BLaER1 (cell line): ENCODE results near the gene ITGB5.

Source experiments
- H3K27ac ChIP-seq: shearing (Covaris generic); formaldehyde crosslinking; 2 replicates; pipeline ENCODE4 v1.8.1; 2022
- H3K27me3 ChIP-seq: shearing (Covaris generic); formaldehyde crosslinking; 2 replicates; pipeline ENCODE4 v1.8.1; 2022
- H3K36me3 ChIP-seq: shearing (Covaris generic); formaldehyde crosslinking; 2 replicates; pipeline ENCODE4 v1.8.1; 2022
- H3K4me1 ChIP-seq: shearing (Covaris generic); formaldehyde crosslinking; 2 replicates; pipeline ENCODE4 v1.8.1; 2022
- H3K4me2 ChIP-seq: shearing (Covaris generic); formaldehyde crosslinking; 2 replicates; pipeline ENCODE4 v1.8.1; 2022
- H3K4me3 ChIP-seq: shearing (Covaris generic); formaldehyde crosslinking; 2 replicates; pipeline ENCODE4 v1.8.1; 2022
- H3K9ac ChIP-seq: shearing (Covaris generic); formaldehyde crosslinking; 2 replicates; pipeline ENCODE4 v1.8.1; 2022
- H3K9me3 ChIP-seq: shearing (Covaris generic); formaldehyde crosslinking; 2 replicates; pipeline ENCODE4 v1.8.1; 2022
- H4K20me1 ChIP-seq: shearing (Covaris generic); formaldehyde crosslinking; 2 replicates; pipeline ENCODE4 v1.8.1; 2022
- Cebpa-rat ChIP-seq: shearing (Covaris generic); IDR thresholded peaks from 2 replicates; pipeline ENCODE4 v1.8.1; 2022

The ITGB5 gene

DNA sequence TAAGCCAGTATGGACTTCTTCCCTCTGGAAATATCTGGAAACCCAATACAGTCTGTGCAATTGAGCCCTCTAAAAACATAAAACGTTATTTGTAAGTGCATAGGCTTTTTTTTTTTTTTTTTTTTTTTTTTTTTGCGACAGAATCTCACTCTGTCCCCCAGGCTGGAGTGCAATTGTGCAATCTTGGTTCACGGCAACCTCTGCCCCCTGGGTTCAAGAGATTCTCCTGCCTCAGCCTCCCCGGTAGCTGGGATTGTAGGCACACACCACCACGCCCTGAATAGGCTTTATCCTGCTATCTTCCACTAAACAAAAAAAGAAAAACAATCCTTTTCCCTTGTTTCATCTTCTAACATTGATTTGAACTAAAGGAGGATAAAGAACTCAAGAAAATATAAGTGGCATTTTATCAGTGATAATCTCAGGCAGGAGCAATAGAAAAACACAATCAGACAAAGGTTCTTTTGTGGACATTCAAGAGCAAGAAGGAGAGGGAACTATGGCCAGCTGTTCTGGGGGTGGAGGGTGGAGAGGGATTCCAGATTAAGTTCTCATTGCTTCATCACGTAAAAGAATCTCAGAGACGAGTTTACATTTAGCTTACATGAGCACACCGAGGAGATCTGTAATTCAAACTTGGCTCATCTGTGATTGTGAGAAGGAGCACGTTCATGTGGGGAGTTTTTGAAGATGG is 68.6 kb downstream of the ITGB5 start:
- Histone ChIP-seq H3K36me3 (no peaks in the 10 kb centered on the region), H3K9ac (no peak overlapping the region), H3K4me3 (no peak overlapping the region)

DNA sequence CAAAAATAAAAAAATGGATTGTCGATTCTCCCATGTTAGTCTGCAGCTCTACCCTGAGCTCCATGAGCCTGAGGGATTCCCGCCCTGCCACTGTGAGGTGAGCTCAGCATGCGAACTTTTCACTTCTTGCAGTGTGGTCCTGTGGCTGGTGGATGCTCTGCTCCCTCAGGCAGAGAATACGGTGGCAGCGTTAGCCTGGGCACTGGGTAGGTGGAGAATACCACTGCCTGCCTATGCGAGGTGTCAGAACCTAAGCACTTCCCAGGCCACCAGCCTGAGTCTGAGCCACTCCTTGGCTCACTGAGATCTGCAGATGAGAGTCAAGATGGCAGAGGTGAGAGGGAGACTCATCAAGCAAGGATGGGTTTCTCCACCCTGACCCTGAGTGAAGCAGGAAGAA is 70.1 kb downstream of the ITGB5 start:
- Histone ChIP-seq H3K27me3 (no peaks in the 10 kb centered on the region), H3K4me1 (peaks cover 15% of the 10 kb centered on the region), H3K4me3 (no peak overlapping the region), H3K9ac (no peak overlapping the region), H3K9me3 (no peaks in the 10 kb centered on the region), H3K4me2 (no peak overlapping the region), H4K20me1 (no peaks in the 10 kb centered on the region), H3K36me3 (no peaks in the 10 kb centered on the region), H3K27ac (no peak overlapping the region)
- TF ChIP-seq Cebpa-rat = no peak

More for the DNA sequence above, 68.6 kb downstream of the ITGB5 start:
- no peak for TF ChIP-seq Cebpa-rat
- Histone ChIP-seq H3K9me3 (no peaks in the 10 kb centered on the region), H3K4me2 (no peak overlapping the region), H3K4me1 (peaks cover 15% of the 10 kb centered on the region), H3K27me3 (no peaks in the 10 kb centered on the region), H4K20me1 (no peaks in the 10 kb centered on the region), H3K27ac (no peak overlapping the region)

DNA sequence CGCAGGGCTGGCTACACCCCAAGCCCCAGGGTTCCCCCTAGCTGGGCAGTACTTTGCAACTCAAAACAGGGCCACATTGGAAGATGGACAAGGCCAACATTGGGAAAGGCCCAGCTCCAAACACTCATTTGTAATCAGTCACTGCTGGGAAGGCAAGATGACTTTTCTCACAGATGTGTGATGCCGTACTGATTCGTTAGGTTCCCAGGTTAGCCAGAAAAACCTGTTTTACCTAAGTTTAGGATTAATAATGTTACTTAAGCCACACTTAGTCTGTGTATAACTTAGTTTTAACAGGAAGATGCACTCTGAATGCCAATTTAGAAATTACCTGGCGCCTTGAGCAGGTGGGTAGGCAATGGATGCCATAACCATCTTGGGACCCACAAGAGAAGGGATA is 71.0 kb downstream of the ITGB5 start:
- H3K4me1 ChIP-seq = peaks cover 15% of the 10 kb centered on the region
- H4K20me1 ChIP-seq = no peaks in the 10 kb centered on the region
- H3K36me3 ChIP-seq = no peaks in the 10 kb centered on the region
- no peak for TF ChIP-seq Cebpa-rat
- H3K4me2 ChIP-seq = no peak overlapping the region
- H3K9me3 ChIP-seq = no peaks in the 10 kb centered on the region
- H3K4me3 ChIP-seq = no peak overlapping the region
- H3K9ac ChIP-seq = no peak overlapping the region
- H3K27me3 ChIP-seq = no peaks in the 10 kb centered on the region
- no peak overlapping the region for H3K27ac ChIP-seq

DNA sequence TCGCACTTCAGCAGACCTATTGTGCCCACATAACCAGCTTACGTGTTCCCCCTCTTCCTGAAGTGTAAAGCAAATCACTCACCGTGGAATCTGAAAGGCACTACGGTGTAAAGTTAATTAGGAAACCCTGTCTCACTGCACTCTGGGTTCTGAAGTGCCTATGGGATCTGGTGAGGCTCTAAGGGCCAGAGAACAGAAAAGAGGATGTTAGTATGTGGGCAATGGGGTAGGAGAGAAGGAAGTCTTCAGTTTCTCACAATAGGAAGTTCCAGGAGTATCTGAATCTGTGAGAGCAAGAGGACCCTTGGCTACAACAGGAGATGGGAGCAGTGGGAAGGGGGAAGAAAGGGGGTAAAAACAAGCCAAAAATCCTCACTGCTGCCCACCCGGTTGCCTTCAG is 71.4 kb downstream of the ITGB5 start:
- Histone ChIP-seq H3K4me3 (no peak overlapping the region), H3K36me3 (no peaks in the 10 kb centered on the region), H3K27ac (no peak overlapping the region), H3K9me3 (no peaks in the 10 kb centered on the region), H3K27me3 (no peaks in the 10 kb centered on the region), H3K9ac (no peak overlapping the region), H3K4me1 (peaks cover 15% of the 10 kb centered on the region), H4K20me1 (no peaks in the 10 kb centered on the region), H3K4me2 (no peak overlapping the region)
- TF ChIP-seq Cebpa-rat = no peak

DNA sequence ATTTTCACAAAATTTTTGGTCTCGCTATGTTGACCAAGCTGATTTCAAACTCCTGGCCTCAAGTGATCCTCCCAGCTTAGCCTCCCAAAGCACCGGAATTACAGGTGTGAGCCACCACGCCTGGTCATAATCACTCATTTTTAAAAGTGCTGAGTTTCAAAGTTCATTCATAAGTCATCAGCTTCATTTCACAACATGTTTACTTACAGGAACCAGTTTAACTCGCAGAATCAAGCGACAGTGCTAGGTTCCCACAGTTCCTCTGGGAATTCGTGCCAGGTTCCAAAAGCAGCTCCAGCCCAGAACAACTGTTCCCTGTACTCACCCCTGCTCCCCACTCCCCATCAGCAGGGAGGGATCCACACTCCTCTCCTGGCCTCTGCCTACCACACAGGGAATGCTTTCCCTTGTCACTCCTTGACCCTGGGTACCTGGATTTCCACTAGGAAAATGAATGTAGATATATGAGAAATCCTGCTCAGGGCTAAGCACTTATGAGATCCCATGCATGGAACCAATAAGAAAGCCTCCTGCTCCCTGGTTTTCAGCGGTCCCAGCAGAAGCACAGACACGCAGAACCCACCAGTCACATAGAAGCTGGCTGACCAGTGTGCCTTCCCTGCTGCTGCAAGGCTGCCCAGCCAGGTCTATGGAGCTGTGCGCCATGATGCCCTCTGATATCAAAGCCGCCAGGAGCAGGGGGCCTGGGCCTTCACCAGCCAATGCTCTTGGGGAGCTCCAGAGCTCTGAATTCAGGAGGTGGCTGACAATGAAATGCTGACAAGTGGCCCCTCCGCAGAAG is 72.3 kb downstream of the ITGB5 start:
- Histone ChIP-seq H3K4me2 (no peak overlapping the region), H3K27ac (no peak overlapping the region), H3K4me1 (peaks cover 8% of the 10 kb centered on the region)

DNA sequence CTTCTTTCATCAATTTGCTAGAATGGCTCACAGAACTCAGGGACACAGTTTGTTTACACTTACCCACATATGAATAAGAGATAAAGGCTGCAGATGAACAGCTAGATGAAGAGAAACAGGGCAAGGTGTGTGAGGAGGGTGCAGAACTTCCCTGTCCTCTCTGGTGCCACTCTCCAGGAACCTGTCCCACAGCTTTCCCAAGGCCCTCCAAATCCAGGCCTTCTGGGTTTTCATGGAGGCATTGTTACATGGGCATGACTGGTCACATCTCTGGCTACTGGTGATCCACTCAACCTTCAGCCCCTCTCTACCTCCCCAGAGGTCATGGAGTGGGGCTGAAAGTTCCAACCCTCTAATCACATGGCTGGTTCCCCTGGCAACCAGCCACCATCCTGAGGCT is 73.6 kb downstream of the ITGB5 start:
- no peaks in the 10 kb centered on the region for H3K27me3 ChIP-seq
- H3K4me3 ChIP-seq = no peak overlapping the region
- no peaks in the 10 kb centered on the region for H3K9me3 ChIP-seq
- no peak overlapping the region for H3K9ac ChIP-seq
- H3K4me2 ChIP-seq = no peak overlapping the region
- H4K20me1 ChIP-seq = no peaks in the 10 kb centered on the region
- peaks cover 8% of the 10 kb centered on the region for H3K4me1 ChIP-seq
- no peak for TF ChIP-seq Cebpa-rat
- H3K36me3 ChIP-seq = no peaks in the 10 kb centered on the region
- no peak overlapping the region for H3K27ac ChIP-seq

More for the DNA sequence above, 72.3 kb downstream of the ITGB5 start:
- no peaks in the 10 kb centered on the region for H3K9me3 ChIP-seq
- no peaks in the 10 kb centered on the region for H4K20me1 ChIP-seq
- no peaks in the 10 kb centered on the region for H3K27me3 ChIP-seq
- no peak for TF ChIP-seq Cebpa-rat
- no peaks in the 10 kb centered on the region for H3K36me3 ChIP-seq
- H3K4me3 ChIP-seq = no peak overlapping the region
- no peak overlapping the region for H3K9ac ChIP-seq

DNA sequence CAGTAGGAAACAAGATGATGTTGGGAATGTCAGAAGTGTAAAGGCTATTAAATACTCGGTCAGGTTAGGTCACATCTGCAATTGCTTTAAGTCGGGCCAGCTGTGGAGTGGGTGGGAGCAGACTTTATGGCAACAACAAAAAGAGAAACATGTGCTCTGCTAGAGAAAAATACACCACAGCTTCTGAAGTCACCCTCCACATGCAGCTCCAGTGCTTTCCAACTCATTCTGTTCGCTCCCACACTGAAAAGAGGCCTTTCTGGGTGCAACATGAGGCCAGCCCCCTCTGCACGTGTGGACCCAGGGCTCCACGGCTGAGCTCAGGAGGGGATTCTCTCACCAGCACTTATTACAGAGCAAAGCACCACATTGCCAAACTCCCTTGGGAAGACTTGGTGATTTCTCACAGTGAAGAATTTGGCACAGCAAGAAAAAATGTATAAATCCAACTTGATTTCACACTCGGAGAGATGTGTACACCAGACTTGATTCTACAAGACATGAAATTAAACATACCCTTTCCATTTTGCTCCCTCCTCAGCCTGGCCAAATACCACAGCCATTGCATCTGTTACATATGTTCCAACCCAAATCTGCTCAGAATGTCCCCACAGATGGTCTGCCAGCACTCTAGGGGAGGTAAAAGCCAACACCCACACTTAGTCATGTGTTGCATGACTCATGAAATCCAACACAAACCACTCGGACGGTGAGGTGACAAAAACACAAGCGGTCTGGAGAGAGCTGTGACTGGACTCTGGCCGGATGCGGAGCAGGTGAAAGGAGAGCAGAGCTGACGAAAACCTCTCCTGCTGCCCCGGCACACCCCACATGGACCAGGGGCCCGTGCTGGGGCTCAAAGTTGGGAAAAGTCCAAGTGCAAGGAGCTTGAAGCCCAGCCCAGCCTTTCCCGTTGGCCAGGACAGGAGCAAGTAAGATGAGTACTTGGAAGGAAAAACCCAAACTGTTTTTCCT is 74.6 kb downstream of the ITGB5 start:
- Histone ChIP-seq H3K4me2 (no peak overlapping the region), H3K4me1 (peaks cover 8% of the 10 kb centered on the region), H3K9ac (no peak overlapping the region), H4K20me1 (no peaks in the 10 kb centered on the region), H3K36me3 (no peaks in the 10 kb centered on the region), H3K4me3 (no peak overlapping the region), H3K9me3 (no peaks in the 10 kb centered on the region), H3K27me3 (no peaks in the 10 kb centered on the region), H3K27ac (no peak overlapping the region)
- no peak for TF ChIP-seq Cebpa-rat

DNA sequence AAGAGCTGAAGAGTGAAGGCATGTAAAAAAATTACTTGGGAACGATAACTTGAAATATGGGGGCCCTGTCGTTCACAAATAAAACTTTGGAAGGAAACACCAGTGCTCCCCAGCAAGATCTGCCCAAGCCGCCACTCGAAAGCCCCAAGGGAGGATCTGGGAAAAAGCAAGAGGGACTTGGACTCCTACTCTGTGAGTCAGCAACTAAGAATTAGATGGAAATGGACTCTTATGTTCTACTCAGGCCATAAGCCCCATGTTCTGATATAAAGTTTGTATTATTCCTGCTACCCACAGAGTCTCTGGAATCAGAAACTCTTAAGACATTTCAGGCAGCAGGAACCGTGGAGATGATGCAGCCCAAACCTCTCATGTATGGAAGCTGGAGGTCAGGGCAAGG is 75.7 kb downstream of the ITGB5 start:
- Histone ChIP-seq H3K27ac (no peak overlapping the region), H3K4me1 (peaks cover 8% of the 10 kb centered on the region), H3K9me3 (no peaks in the 10 kb centered on the region), H3K36me3 (no peaks in the 10 kb centered on the region), H3K4me2 (no peak overlapping the region), H3K9ac (no peak overlapping the region), H3K27me3 (no peaks in the 10 kb centered on the region), H4K20me1 (no peaks in the 10 kb centered on the region), H3K4me3 (no peak overlapping the region)
- no peak for TF ChIP-seq Cebpa-rat

DNA sequence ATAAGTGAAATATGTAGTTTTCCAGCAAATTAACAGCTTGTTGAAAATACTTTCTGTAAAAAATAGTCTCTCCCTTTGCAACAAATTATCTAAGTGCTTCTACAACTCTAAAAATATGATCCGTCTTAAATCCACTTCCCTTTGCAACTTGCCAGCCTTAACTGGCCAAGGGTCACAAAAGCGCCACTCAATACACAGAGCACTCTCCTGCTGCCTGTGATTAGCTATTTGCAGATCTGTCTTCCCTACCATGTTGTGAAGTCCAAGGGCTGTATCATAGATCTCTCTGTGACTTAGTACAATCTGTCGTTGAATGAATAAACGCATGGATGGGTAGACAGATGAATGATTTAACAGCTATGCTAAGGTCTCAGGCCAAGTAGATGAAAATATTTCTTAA is 76.2 kb downstream of the ITGB5 start:
- no peak overlapping the region for H3K9ac ChIP-seq
- H3K27ac ChIP-seq = no peak overlapping the region
- H3K4me1 ChIP-seq = peaks cover 8% of the 10 kb centered on the region
- H4K20me1 ChIP-seq = no peaks in the 10 kb centered on the region
- H3K4me3 ChIP-seq = no peak overlapping the region
- no peak for TF ChIP-seq Cebpa-rat
- H3K27me3 ChIP-seq = no peaks in the 10 kb centered on the region
- no peaks in the 10 kb centered on the region for H3K9me3 ChIP-seq
- H3K36me3 ChIP-seq = no peaks in the 10 kb centered on the region
- H3K4me2 ChIP-seq = no peak overlapping the region
